ENCODE results near the gene MYOM3. TPM values are rescaled to one million over a fixed set of nuclear protein-coding genes. Genes with fewer than 3 reads are reported as not detected.

The MYOM3 gene
- polyA plus RNA-seq, 2 of the 4 experiments (the other 2 are of a cell fraction) = 2.6 to 8.5 TPM

- peaks cover 12% of the 10 kb centered on the region for H3K4me1 ChIP-seq
- WGBS (ENCODE audit: missing lambda C conversion rate) = 18% methylated on average over 24 of the region's 36 CpGs
- CTCF ChIA-PET = interaction anchor here (0.6 to 9.3 kb wide), 40 partner anchors 9 to 424 kb away, joined by 3 to 88 read pairs (median 4); partner anchors contain the start of genes IFNLR1 and MYOM3
- H3K4me2 ChIP-seq = peak overlapping the region; percentile 80
- POLR2A ChIA-PET = interaction anchor here (0.5 to 1.1 kb wide), 6 partner anchors 52 to 1704 kb away, joined by 3 to 6 read pairs (median 4); no protein-coding TSS in a partner anchor
- peak overlapping the region; percentile 65 to 83 for H3K27ac ChIP-seq
- H3K9me3 ChIP-seq = no peaks in the 10 kb centered on the region
- H3K4me3 ChIP-seq = peak overlapping the region; percentile 34
- ATAC-seq = peak; percentile 95 to 98
- peak; percentile 64 for TF ChIP-seq CTCF (IDR thresholded peaks at IDR 0.05)
- TF ChIP-seq HMGXB4 (CRISPR knock-in tag; IDR thresholded peaks at IDR 0.05; ENCODE audit: borderline replicate concordance) = no peak
- TF ChIP-seq NPAS2 (CRISPR knock-in tag; IDR thresholded peaks at IDR 0.05; ENCODE audit: borderline replicate concordance) = no peak
- no peak for TF ChIP-seq JUN (IDR thresholded peaks at IDR 0.05)
- no peak for TF ChIP-seq JUNB (IDR thresholded peaks at IDR 0.05)
- TF ChIP-seq CEBPB (IDR thresholded peaks at IDR 0.05) = no peak
- TF ChIP-seq ZC3H11A (IDR thresholded peaks at IDR 0.05) = no peak
- TF ChIP-seq ATOH8 (CRISPR knock-in tag; IDR thresholded peaks at IDR 0.05; ENCODE audit: low read depth) = no peak
- TF ChIP-seq HDAC2 (IDR thresholded peaks at IDR 0.05) = no peak
- no peak for TF ChIP-seq HEYL (CRISPR knock-in tag; IDR thresholded peaks at IDR 0.05)
- peak; percentile 64 for TF ChIP-seq SMC3 (IDR thresholded peaks at IDR 0.05)
- TF ChIP-seq RAD21 (conservative IDR thresholded peaks at IDR 0.05 in 1 of 2, IDR thresholded peaks at IDR 0.05 in 1 of 2) = peak; percentile 58 to 65
- no peak for TF ChIP-seq MAZ (IDR thresholded peaks at IDR 0.05; ENCODE audit: borderline replicate concordance, low read depth, low read length)
- TF ChIP-seq GATA3 (IDR thresholded peaks at IDR 0.05; ENCODE audit: borderline replicate concordance) = no peak
- peak; percentile 76 to 89 for DNase-seq (ENCODE audit: low read depth in 1 of 2, low spot score in 1 of 2)
- no peak for FAIRE-seq
Measured at GRCh38 chr1:24150234-24151174, 38.6 kb upstream of the MYOM3 start.

GRCh38 chr1:24149866-24150233, 37.9 kb upstream of the MYOM3 start:
- Histone ChIP-seq H3K4me1 (peaks cover 12% of the 10 kb centered on the region), H3K9me3 (no peaks in the 10 kb centered on the region), H3K4me2 (peak overlapping the region; percentile 80), H3K27ac (peak overlapping the region; percentile 65 to 83), H3K4me3 (peak overlapping the region; percentile 34)
- TF ChIP-seq HES2 (IDR thresholded peaks at IDR 0.05) (no peak), FOSL2 (IDR thresholded peaks at IDR 0.05) (no peak; the same call in 1 of the 2 replicates), FOSL2 (CRISPR knock-in tag; IDR thresholded peaks at IDR 0.05) (peak; percentile 55)
- peak; percentile 75 to 83; a peak in 5 of 6 replicates for ATAC-seq
- 5% methylated on average over 5 of the region's 5 CpGs for WGBS (ENCODE audit: missing lambda C conversion rate)
- ChIA-PET CTCF (interaction anchor here (0.6 to 9.3 kb wide), 36 partner anchors 8 to 424 kb away, joined by 3 to 88 read pairs (median 5); partner anchors contain the start of genes IFNLR1 and MYOM3), POLR2A (interaction anchor here (0.6 to 1.1 kb wide), 5 partner anchors 51 to 1703 kb away, joined by 3 to 6 read pairs (median 3); no protein-coding TSS in a partner anchor)
- peak; percentile 63 for FAIRE-seq
- peak; percentile 56 to 76 for DNase-seq (ENCODE audit: low read depth in 1 of 2, low spot score in 1 of 2)

Data from A549 (cell line).